Measurements from ENCODE around the gene SP110.

DNA sequence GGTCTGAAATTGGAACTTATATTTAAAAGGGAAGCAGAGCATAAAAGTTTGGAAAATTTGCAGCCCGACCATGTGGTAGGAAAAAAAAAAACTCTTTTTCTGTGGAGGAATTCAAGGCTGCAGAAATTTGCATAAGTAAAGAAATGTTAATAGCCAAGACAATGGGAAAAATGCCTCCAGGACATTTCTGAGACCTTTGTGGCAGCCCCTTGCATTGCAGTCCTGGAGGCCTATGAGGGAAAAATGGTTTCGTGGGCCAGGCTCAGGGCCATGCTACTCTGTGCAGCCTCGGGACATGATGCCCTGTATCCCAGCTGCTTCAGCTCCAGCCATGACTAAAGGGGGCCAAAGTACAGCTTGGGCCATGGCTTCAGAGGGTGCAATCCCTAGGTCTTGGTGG lies 79.1 kb downstream of the SP110 start:
- TF ChIP-seq POLR2A (IDR thresholded peaks at IDR 0.05): no peak
- TF ChIP-seq, protein P1, sequence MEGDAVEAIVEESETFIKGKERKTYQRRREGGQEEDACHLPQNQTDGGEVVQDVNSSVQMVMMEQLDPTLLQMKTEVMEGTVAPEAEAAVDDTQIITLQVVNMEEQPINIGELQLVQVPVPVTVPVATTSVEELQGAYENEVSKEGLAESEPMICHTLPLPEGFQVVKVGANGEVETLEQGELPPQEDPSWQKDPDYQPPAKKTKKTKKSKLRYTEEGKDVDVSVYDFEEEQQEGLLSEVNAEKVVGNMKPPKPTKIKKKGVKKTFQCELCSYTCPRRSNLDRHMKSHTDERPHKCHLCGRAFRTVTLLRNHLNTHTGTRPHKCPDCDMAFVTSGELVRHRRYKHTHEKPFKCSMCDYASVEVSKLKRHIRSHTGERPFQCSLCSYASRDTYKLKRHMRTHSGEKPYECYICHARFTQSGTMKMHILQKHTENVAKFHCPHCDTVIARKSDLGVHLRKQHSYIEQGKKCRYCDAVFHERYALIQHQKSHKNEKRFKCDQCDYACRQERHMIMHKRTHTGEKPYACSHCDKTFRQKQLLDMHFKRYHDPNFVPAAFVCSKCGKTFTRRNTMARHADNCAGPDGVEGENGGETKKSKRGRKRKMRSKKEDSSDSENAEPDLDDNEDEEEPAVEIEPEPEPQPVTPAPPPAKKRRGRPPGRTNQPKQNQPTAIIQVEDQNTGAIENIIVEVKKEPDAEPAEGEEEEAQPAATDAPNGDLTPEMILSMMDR (IDR thresholded peaks at IDR 0.05): no peak
- TF ChIP-seq EP300 (IDR thresholded peaks at IDR 0.05): no peak

Measured in ovary (tissue), 3 donors.